Measurements from ENCODE around the gene SAMD4B.

GRCh38 chr19:39377373-39378362 is 35.4 kb downstream of the SAMD4B start:
- no peak for TF ChIP-seq SUZ12 (IDR thresholded peaks at IDR 0.05; ENCODE audit: extremely low read depth, insufficient read depth, insufficient read length)
- no peak for TF ChIP-seq YY1 (IDR thresholded peaks at IDR 0.05; ENCODE audit: insufficient read depth, insufficient read length)
- TF ChIP-seq ZNF274 (IDR thresholded peaks at IDR 0.05; ENCODE audit: low read depth, low read length): no peak

Data from NT2/D1 (cell line).